ENCODE results near the gene PATZ1.
"Not testable (repeated sequence)": the region's sequence is repeated elsewhere in the genome, so short reads cannot be mapped to it uniquely, and the experiment has no call there.

Gene PATZ1

GRCh38 chr22:31346255-31346732, at the start of gene PATZ1:
Gene PATZ1 (minus strand): TSS chr22:31346346. CDS start chr22:31345602, 744 bp downstream.
- peak; percentile 88 for DNase-seq (ENCODE audit: low spot score)

GRCh38 chr22:31394326-31394725, 48.2 kb upstream of the PATZ1 start:
- no peak for DNase-seq (ENCODE audit: low spot score)

- DNase-seq (ENCODE audit: low spot score): no peak
Measured at GRCh38 chr22:31393893-31394292, 47.7 kb upstream of the PATZ1 start.

GRCh38 chr22:31378651-31379050, 32.5 kb upstream of the PATZ1 start:
- not testable (repeated sequence) for DNase-seq (ENCODE audit: low spot score)

- no peak for DNase-seq (ENCODE audit: low spot score)
Measured at GRCh38 chr22:31378123-31378522, 32.0 kb upstream of the PATZ1 start.

GRCh38 chr22:31377612-31378011, 31.5 kb upstream of the PATZ1 start:
- DNase-seq (ENCODE audit: low spot score): no peak

- DNase-seq (ENCODE audit: low spot score): no peak
Measured at GRCh38 chr22:31367426-31367825, 21.3 kb upstream of the PATZ1 start.

GRCh38 chr22:31363885-31364465, 17.8 kb upstream of the PATZ1 start:
- DNase-seq (ENCODE audit: low spot score): no peak

GRCh38 chr22:31361743-31362142, 15.6 kb upstream of the PATZ1 start:
- no peak for DNase-seq (ENCODE audit: low spot score)

- no peak for DNase-seq (ENCODE audit: low spot score)
Measured at GRCh38 chr22:31360029-31360428, 13.9 kb upstream of the PATZ1 start.

GRCh38 chr22:31354515-31354914, 8.4 kb upstream of the PATZ1 start:
- DNase-seq (ENCODE audit: low spot score): no peak

GRCh38 chr22:31350410-31350863, 4.3 kb upstream of the PATZ1 start:
- DNase-seq (ENCODE audit: low spot score): peak; percentile 68

- no peak for DNase-seq (ENCODE audit: low spot score)
Measured at GRCh38 chr22:31349960-31350359, 3.8 kb upstream of the PATZ1 start.

GRCh38 chr22:31348766-31349165, 2.6 kb upstream of the PATZ1 start:
- DNase-seq (ENCODE audit: low spot score): no peak

- not testable (repeated sequence) for DNase-seq (ENCODE audit: low spot score)
Measured at GRCh38 chr22:31348009-31348337, 1.8 kb upstream of the PATZ1 start.

GRCh38 chr22:31347251-31348008, 1.3 kb upstream of the PATZ1 start:
- peak; percentile 68 for DNase-seq (ENCODE audit: low spot score)

GRCh38 chr22:31346733-31347250, 646 bp upstream of the PATZ1 start:
- DNase-seq (ENCODE audit: low spot score): no peak

GRCh38 chr22:31345331-31346254, 553 bp downstream of the PATZ1 start:
- DNase-seq (ENCODE audit: low spot score): peak; percentile 92

GRCh38 chr22:31344578-31345330, 1.4 kb downstream of the PATZ1 start:
- DNase-seq (ENCODE audit: low spot score): no peak

GRCh38 chr22:31344256-31344577, 1.9 kb downstream of the PATZ1 start:
- no peak for DNase-seq (ENCODE audit: low spot score)
